GM18861 (cell line): ENCODE results near the gene RDX.

ENCODE experiments used
- ATAC-seq: cut with Tn5 transposase; IDR thresholded peaks from one replicate; pipeline ENCODE4 v1.9.1; 2021; ENCODE audit not compliant: unreplicated experiment

The RDX gene

DNA sequence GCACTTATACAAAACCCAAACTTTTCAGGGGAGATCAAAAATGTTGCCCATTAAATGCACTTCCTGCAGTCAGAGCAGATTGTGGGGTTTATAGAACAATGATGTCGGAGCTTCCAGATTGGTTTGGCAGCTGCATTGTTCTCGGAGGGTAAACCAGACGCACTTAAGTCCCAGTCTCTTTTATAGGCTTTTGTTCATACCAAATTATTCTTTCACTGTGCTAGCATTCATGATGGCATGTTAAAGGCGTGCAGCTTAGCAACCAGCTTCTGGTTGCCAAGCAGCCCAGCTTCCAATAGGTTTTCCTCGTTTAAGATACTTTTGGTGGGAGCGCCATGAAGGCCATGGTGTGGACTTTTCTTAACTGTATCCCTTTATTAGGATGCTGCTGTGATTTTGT lies 162.3 kb downstream of the RDX start:
- ATAC-seq = no peak

DNA sequence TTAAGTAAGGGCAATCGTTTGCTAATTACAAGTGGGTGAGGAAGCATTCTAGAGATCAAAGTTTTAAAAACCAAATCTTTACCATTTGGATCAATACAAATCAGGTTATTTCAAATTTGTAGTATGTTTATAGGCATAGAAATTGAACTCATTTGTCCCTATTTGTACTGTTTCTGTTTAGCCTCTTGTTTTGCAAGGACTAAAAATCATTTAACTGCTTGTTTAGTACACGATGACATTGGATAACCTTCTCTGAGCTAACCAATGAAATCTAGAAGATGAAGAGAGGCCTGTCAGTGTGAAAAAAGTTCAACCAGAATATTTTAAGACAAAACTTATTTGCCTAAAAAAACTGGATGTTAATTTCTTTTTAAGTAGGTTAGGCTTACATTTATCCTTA lies 163.3 kb downstream of the RDX start:
- no peak for ATAC-seq

DNA sequence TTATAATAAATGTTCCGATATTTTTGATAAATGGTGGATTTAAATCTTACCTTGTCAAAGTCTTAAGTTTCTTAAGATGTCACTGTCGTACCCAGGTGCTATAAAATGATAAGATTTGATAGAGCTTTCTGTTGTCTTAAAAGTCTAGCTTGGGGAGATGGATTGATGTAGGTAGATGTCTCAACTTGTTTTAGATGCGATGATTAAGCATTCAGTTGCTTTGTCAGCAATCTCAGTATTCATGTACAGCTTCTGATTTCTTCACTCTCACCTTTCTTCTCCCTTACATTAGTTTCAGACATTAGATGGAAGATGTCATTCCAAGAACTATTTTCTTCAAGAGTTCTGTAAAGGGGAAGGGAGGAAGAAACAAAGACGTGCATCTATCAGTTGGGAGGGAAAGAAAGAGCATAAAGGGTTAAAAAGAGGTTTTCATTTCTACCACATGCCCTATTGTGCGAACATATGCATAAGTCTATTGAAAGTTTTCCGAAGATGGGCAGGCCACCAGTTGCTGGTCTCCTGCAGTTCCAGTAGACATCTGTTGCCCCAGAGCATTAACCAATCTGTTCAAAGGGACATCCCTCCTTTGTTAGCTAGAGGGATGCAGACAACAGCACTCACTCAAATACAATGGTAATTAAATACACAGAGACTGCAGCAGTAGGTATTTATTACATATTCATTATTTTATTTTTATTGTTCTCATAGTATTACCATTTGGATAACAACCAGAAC lies 164.9 kb downstream of the RDX start:
- no peak for ATAC-seq

GRCh38 chr11:110130642-110131238 lies 165.7 kb downstream of the RDX start:
- ATAC-seq = no peak

GRCh38 chr11:110128161-110128560 lies 168.3 kb downstream of the RDX start:
- ATAC-seq = no peak

DNA sequence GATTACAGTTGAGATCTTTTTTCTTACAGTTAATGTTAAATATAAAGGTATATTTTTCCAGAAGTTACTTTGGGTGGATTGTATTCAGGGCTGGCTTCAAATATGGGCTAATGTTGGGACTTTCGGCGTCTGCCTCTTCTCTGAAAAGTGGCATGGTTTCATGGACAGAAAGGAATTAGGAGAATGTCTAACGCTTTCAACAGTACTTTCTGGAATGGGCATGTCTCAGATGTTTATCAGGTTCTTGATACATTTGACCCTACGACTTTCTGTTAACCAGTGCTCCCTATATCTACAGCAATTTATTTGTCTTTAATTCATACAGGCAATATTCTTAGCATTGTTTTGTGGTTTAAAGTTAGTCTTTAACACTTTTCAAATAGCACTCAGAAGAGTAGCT lies 169.5 kb downstream of the RDX start:
- no peak for ATAC-seq

DNA sequence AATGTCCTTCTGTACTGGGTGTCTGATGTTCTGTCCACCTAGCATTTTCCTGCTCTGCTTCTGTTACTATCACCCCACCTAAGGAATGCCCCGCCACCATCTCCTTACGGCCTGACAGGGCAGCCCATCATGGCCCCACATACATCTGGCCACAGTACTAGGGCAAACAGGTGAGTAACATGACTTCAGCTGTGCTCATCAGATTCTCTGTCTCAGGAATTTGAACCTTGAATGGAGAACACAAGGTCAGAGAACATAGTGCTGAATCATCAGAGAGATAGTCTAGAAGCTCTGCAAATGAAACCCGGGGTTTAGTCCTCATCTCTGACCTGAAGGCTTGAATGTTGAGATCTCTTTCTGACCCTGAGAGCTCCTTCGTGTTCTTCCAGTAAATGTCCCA lies 170.8 kb downstream of the RDX start:
- no peak for ATAC-seq
